Chondrocyte (in vitro differentiated cells): ENCODE measurements around the gene CLDN24. TPM values are rescaled to one million over a fixed set of nuclear protein-coding genes. Genes with fewer than 3 reads are reported as not detected.

Source experiments
- DNase-seq: peaks from one replicate; pipeline ENCODE4 v3.0.0; 2021; ENCODE audit warnings: mixed read lengths, low spot score
- H3K27ac Mint-ChIP-seq: one replicate; pipeline ENCODE4 v1.8.0; 2021; ENCODE audit warnings: mild to moderate bottlenecking, moderate library complexity, mixed read lengths; ENCODE audit not compliant: unreplicated experiment
- H3K27me3 Mint-ChIP-seq: 2 replicates; pipeline ENCODE4 v1.8.0; 2021; ENCODE audit warnings: low read depth, mixed read lengths
- H3K36me3 Mint-ChIP-seq: 2 replicates; pipeline ENCODE4 v1.8.0; 2021; ENCODE audit warnings: low read depth, mixed read lengths
- H3K4me1 Mint-ChIP-seq: 2 replicates; pipeline ENCODE4 v1.8.0; 2021; ENCODE audit warnings: low read depth, mild to moderate bottlenecking, mixed read lengths
- H3K4me3 Mint-ChIP-seq: one replicate; pipeline ENCODE4 v1.8.0; 2021; ENCODE audit warnings: mild to moderate bottlenecking, moderate library complexity, mixed read lengths; ENCODE audit not compliant: unreplicated experiment
- H3K9me3 Mint-ChIP-seq: 2 replicates; pipeline ENCODE4 v1.8.0; 2021; ENCODE audit warnings: low read depth, mixed read lengths
- CTCF ChIP-seq: fragments of 200-600 bp; sonication (generic); IDR thresholded peaks from 2 replicates; pipeline ENCODE4 v1.5.0; 2021; ENCODE audit warnings: antibody characterized with exemption, mild to moderate bottlenecking, moderate library complexity
- total RNA-seq: library from RNA; stranded (reverse); gene quantifications from 3 replicates; pipeline ENCODE4 v1.2.1, GENCODE V29; 2021

Gene CLDN24
- total RNA-seq, 1 donor from 2014 or later: not detected

- peaks cover 4% of the 10 kb centered on the region for H3K9me3 Mint-ChIP-seq
- no peak for DNase-seq
- TF ChIP-seq CTCF: no peak
- peaks cover 25% of the 10 kb centered on the region for H3K4me1 Mint-ChIP-seq
- no peak overlapping the region for H3K4me3 Mint-ChIP-seq
- H3K27me3 Mint-ChIP-seq: no peaks in the 10 kb centered on the region
- peaks cover 3% of the 10 kb centered on the region for H3K36me3 Mint-ChIP-seq
- no peak overlapping the region for H3K27ac Mint-ChIP-seq
These were observed 15.6 kb upstream of the CLDN24 start for GRCh38 chr4:183337833-183338232.

GRCh38 chr4:183337349-183337748 lies 15.1 kb upstream of the CLDN24 start:
- no peak for DNase-seq
- no peaks in the 10 kb centered on the region for H3K27me3 Mint-ChIP-seq
- no peak overlapping the region for H3K4me3 Mint-ChIP-seq
- H3K4me1 Mint-ChIP-seq: peaks cover 25% of the 10 kb centered on the region
- H3K27ac Mint-ChIP-seq: peak overlapping the region; percentile 8
- H3K9me3 Mint-ChIP-seq: peaks cover 4% of the 10 kb centered on the region
- H3K36me3 Mint-ChIP-seq: peaks cover 3% of the 10 kb centered on the region
- TF ChIP-seq CTCF: no peak

- Mint-ChIP-seq H3K27me3 (no peaks in the 10 kb centered on the region), H3K4me1 (peaks cover 27% of the 10 kb centered on the region), H3K9me3 (peaks cover 4% of the 10 kb centered on the region), H3K4me3 (no peak overlapping the region), H3K36me3 (peaks cover 3% of the 10 kb centered on the region), H3K27ac (peak overlapping the region; percentile 80)
- no peak for TF ChIP-seq CTCF
- no peak for DNase-seq
These were observed 13.2 kb upstream of the CLDN24 start for GRCh38 chr4:183335369-183335940.

- H3K27me3 Mint-ChIP-seq: no peaks in the 10 kb centered on the region
- H3K4me3 Mint-ChIP-seq: no peak overlapping the region
- TF ChIP-seq CTCF: no peak
- no peak overlapping the region for H3K27ac Mint-ChIP-seq
- H3K9me3 Mint-ChIP-seq: peaks cover 6% of the 10 kb centered on the region
- H3K36me3 Mint-ChIP-seq: peaks cover 3% of the 10 kb centered on the region
- no peak for DNase-seq
- H3K4me1 Mint-ChIP-seq: peaks cover 40% of the 10 kb centered on the region
These were observed 11.8 kb upstream of the CLDN24 start for GRCh38 chr4:183333983-183334382.

GRCh38 chr4:183333202-183333601 lies 11.0 kb upstream of the CLDN24 start:
- TF ChIP-seq CTCF: no peak
- Mint-ChIP-seq H3K4me1 (peaks cover 48% of the 10 kb centered on the region), H3K27ac (no peak overlapping the region), H3K36me3 (peaks cover 2% of the 10 kb centered on the region), H3K27me3 (no peaks in the 10 kb centered on the region), H3K9me3 (peaks cover 6% of the 10 kb centered on the region), H3K4me3 (no peak overlapping the region)
- no peak for DNase-seq
